HCT116 (cell line): ENCODE data around the gene TOPORS. TPM values are rescaled to one million over a fixed set of nuclear protein-coding genes. Genes with fewer than 3 reads are reported as not detected.

Experiments
- ATAC-seq: fragments of 200-7000 bp; cut with Tn5 transposase; 2 replicates; pipeline ENCODE4 v1.9.1; 2020; ENCODE audit warnings: mild to moderate bottlenecking, moderate library complexity
- BruUV-seq: library from RNA; stranded (reverse); fragments of 400-500 nt; replicated peaks from 2 replicates; lab custom pipeline; 2021; lab: Mats Ljungman, UMichigan
- CTCF ChIA-PET: fragments of 300-600 bp; sonication (Branson Sonifier 250); formaldehyde crosslinking; loops from one replicate; lab custom pipeline; 2021; ENCODE audit warnings: antibody characterized with exemption; lab: Charles Lee
- POLR2A ChIA-PET: fragments of 300-600, 350-600 bp; sonication (Branson Sonifier 250); formaldehyde crosslinking; loops from one replicate; lab custom pipeline; 2021; ENCODE audit warnings: antibody characterized with exemption; lab: Charles Lee
- RAD21 ChIA-PET, 2 experiments: fragments of 300-600 bp; sonication (Branson Sonifier 250); formaldehyde crosslinking; loops; one replicate each; lab custom pipeline; 2023; ENCODE audit warnings: low total read pairs in 2 of 2; ENCODE audit not compliant: uncharacterized antibody in 2 of 2, unreplicated experiment in 2 of 2, low non-redundant PET in 1 of 2; lab: Charles Lee
- DNase-seq: peaks from one replicate; pipeline ENCODE4 v3.0.0-alpha.2; 2010; ENCODE audit warnings: low read depth, low spot score
- H2AFZ ChIP-seq: fragments of 200-600 bp; shearing (Covaris generic), sonication (generic); 2 replicates; pipeline ENCODE4 v1.6.1; 2017; ENCODE audit warnings: low read depth, mixed run types, mixed read lengths, antibody characterized with exemption, low read length; ENCODE audit not compliant: poor library complexity, severe bottlenecking
- H3K27ac ChIP-seq: 2 replicates; pipeline ENCODE4 v1.5.1; 2012; ENCODE audit warnings: low read depth, low read length
- H3K27me3 ChIP-seq: fragments of 200-600 bp; sonication (generic); 2 replicates; pipeline ENCODE4 v1.6.1; 2016; ENCODE audit warnings: mixed run types, low read length, mixed read lengths; ENCODE audit not compliant: insufficient read depth
- H3K36me3 ChIP-seq, 2 experiments: fragments of 200-500 bp in 1 of 2; fragments of 200-600 bp in 1 of 2; sonication (Bioruptor generic) in 1 of 2; sonication (generic) in 1 of 2; 2 replicates each; pipeline versions ENCODE4 v1.5.1 to v1.6.1; 2014 to 2016; ENCODE audit warnings: low read length in 2 of 2, inconsistent platforms in 1 of 2, mixed read lengths in 1 of 2, mixed run types in 1 of 2; ENCODE audit not compliant: insufficient read depth in 2 of 2, control insufficient read depth in 1 of 2
- H3K4me1 ChIP-seq, 2 experiments: fragments of 200-600 bp in 1 of 2; sonication (generic) in 1 of 2; 2 replicates each; pipeline versions ENCODE4 v1.5.1 to v1.6.1; 2012 to 2017; ENCODE audit warnings: low read length in 2 of 2, inconsistent platforms in 1 of 2, mild to moderate bottlenecking in 1 of 2, mixed read lengths in 1 of 2, mixed run types in 1 of 2, moderate library complexity in 1 of 2; ENCODE audit not compliant: insufficient read depth in 2 of 2, control insufficient read depth in 1 of 2
- H3K4me2 ChIP-seq: fragments of 200-600 bp; sonication (generic); 2 replicates; pipeline ENCODE4 v1.6.1; 2017; ENCODE audit warnings: mixed run types, low read length, mixed read lengths
- H3K4me3 ChIP-seq, 2 experiments: fragments of 200-600 bp in 1 of 2; sonication (generic) in 1 of 2; replicated peaks in 1 of 2; 2 replicates each; pipeline ENCODE4 v1.5.1; 2011 to 2016; ENCODE audit warnings: low read length in 2 of 2, control low read depth in 1 of 2, low read depth in 1 of 2, mild to moderate bottlenecking in 1 of 2, mixed read lengths in 1 of 2, mixed run types in 1 of 2
- H3K79me2 ChIP-seq: fragments of 200-600 bp; sonication (generic); 2 replicates; pipeline ENCODE4 v1.6.1; 2017; ENCODE audit warnings: mild to moderate bottlenecking, mixed run types, low read length, moderate library complexity, mixed read lengths; ENCODE audit not compliant: insufficient read depth
- H3K9ac ChIP-seq: fragments of 200-600 bp; sonication (generic); 2 replicates; pipeline ENCODE4 v1.6.1; 2016; ENCODE audit warnings: low read length, mixed read lengths
- H3K9me2 ChIP-seq: fragments of 200-600 bp; sonication (generic), shearing (Covaris generic); 2 replicates; pipeline ENCODE4 v1.6.1; 2017; ENCODE audit warnings: mixed run types, mild to moderate bottlenecking, moderate library complexity; ENCODE audit not compliant: insufficient read depth
- H3K9me3 ChIP-seq, 2 experiments: fragments of 200-500 bp in 1 of 2; fragments of 200-600 bp in 1 of 2; sonication (Bioruptor generic) in 1 of 2; sonication (generic) in 1 of 2; 2 replicates each; pipeline ENCODE4 v1.6.1; 2014 to 2017; ENCODE audit warnings: low read length in 2 of 2, mixed read lengths in 2 of 2, inconsistent platforms in 1 of 2, low read depth in 1 of 2, mild to moderate bottlenecking in 1 of 2, mixed run types in 1 of 2, moderate library complexity in 1 of 2; ENCODE audit not compliant: control insufficient read depth in 1 of 2, insufficient read depth in 1 of 2
- H4K20me1 ChIP-seq: fragments of 200-600 bp; sonication (generic), shearing (Covaris generic); 2 replicates; pipeline ENCODE4 v1.6.1; 2017; ENCODE audit warnings: mixed run types, mild to moderate bottlenecking, moderate library complexity; ENCODE audit not compliant: insufficient read depth
- ATF3 ChIP-seq: IDR thresholded peaks from 2 replicates; pipeline ENCODE4 v1.6.1; 2012
- CBX3 ChIP-seq: IDR thresholded peaks from 2 replicates; pipeline ENCODE4 v1.6.1; 2012; ENCODE audit warnings: low read depth
- CEBPB ChIP-seq: IDR thresholded peaks from 2 replicates; pipeline ENCODE4 v1.6.1; 2012; ENCODE audit warnings: low read depth
- CTCF ChIP-seq, 3 experiments: fragments of 200-600 bp in 1 of 3; sonication (generic) in 1 of 3; IDR thresholded peaks in 2 of 3; conservative IDR thresholded peaks in 1 of 3; 2 replicates each; pipeline ENCODE4 v1.5.1; 2012 to 2017; ENCODE audit warnings: low read depth in 2 of 3, low read length in 2 of 3, antibody characterized with exemption in 1 of 3, borderline replicate concordance in 1 of 3, control low read depth in 1 of 3, mild to moderate bottlenecking in 1 of 3, mixed read lengths in 1 of 3, mixed run types in 1 of 3, moderate library complexity in 1 of 3; ENCODE audit not compliant: insufficient read depth in 1 of 3
- EGR1 ChIP-seq: IDR thresholded peaks from 2 replicates; pipeline ENCODE4 v1.6.1; 2012; ENCODE audit warnings: low read depth
- ELF1 ChIP-seq: IDR thresholded peaks from 2 replicates; pipeline ENCODE4 v1.6.1; 2012; ENCODE audit warnings: low read depth, borderline replicate concordance
- EZH2 ChIP-seq: fragments of 200-600 bp; sonication (generic); IDR thresholded peaks from 2 replicates; pipeline ENCODE4 v1.6.1; 2017; ENCODE audit warnings: antibody characterized with exemption, mixed run types
- EZH2phosphoT487 ChIP-seq: fragments of 200-600 bp; IDR thresholded peaks from 2 replicates; pipeline ENCODE4 v1.6.1; 2018; ENCODE audit warnings: antibody characterized with exemption, borderline replicate concordance
- FOSL1 ChIP-seq: IDR thresholded peaks from 2 replicates; pipeline ENCODE4 v1.6.1; 2012; ENCODE audit warnings: low read depth
- JUND ChIP-seq: IDR thresholded peaks from 2 replicates; pipeline ENCODE4 v1.6.1; 2012
- MAX ChIP-seq: IDR thresholded peaks from 2 replicates; pipeline ENCODE4 v1.6.1; 2012
- POLR2AphosphoS5 ChIP-seq: IDR thresholded peaks from 2 replicates; pipeline ENCODE4 v1.6.1; 2011; ENCODE audit warnings: mild to moderate bottlenecking, low read depth, low read length, moderate library complexity
- SIN3A ChIP-seq: IDR thresholded peaks from 2 replicates; pipeline ENCODE4 v1.6.1; 2012; ENCODE audit warnings: low read depth
- SRF ChIP-seq: IDR thresholded peaks from 2 replicates; pipeline ENCODE4 v1.6.1; 2012; ENCODE audit warnings: low read depth
- TCF7L2 ChIP-seq: IDR thresholded peaks from 2 replicates; pipeline ENCODE4 v1.7.0; 2011; ENCODE audit warnings: borderline replicate concordance, inconsistent platforms; ENCODE audit not compliant: insufficient read depth, insufficient read length; ENCODE audit errors: extremely low read depth
- YY1 ChIP-seq: IDR thresholded peaks from 2 replicates; pipeline ENCODE4 v1.6.1; 2011; ENCODE audit warnings: low read length, low read depth, moderate library complexity, mild to moderate bottlenecking; ENCODE audit not compliant: insufficient replicate concordance; ENCODE audit errors: extremely low read depth
- ZNF274 ChIP-seq: fragments of 200-500 bp; sonication (Bioruptor generic); IDR thresholded peaks from 2 replicates; pipeline ENCODE4 v1.6.1; 2014; ENCODE audit warnings: mild to moderate bottlenecking, low read depth, low read length, inconsistent platforms
- intact Hi-C: fragments of 100-400 bp; cut with micrococcal nuclease; formaldehyde crosslinking; loops from 2 replicates; pipeline ENCODE4 v1.10.0; 2022
- total RNA-seq: library from RNA; stranded (reverse); gene quantifications from one replicate; pipeline ENCODE4 v1.2.1, GENCODE V29; 2021; ENCODE audit not compliant: unreplicated experiment

The TOPORS gene
- total RNA-seq, 1 experiment from 2014 or later, result 12.7 TPM

- Histone ChIP-seq H3K9me3 (no peaks in the 10 kb centered on the region), H3K27me3 (no peaks in the 10 kb centered on the region), H3K9ac (peak overlapping the region; percentile 84), H3K4me1 (peaks cover 4 to 15% of the 10 kb centered on the region in 2 experiments; a peak in 3 of 4 replicates), H4K20me1 (no peaks in the 10 kb centered on the region), H3K4me3 (peak overlapping the region; percentile 86 to 89), H3K36me3 (peaks cover 0 to 4% of the 10 kb centered on the region in 2 experiments; a peak in 3 of 4 replicates), H3K79me2 (peaks cover 41% of the 10 kb centered on the region), H3K27ac (peak overlapping the region; percentile 80; the same call in 1 of the 2 replicates), H3K4me2 (peak overlapping the region; percentile 88), H2AFZ (no peak overlapping the region), H3K9me2 (no peaks in the 10 kb centered on the region)
- ChIA-PET POLR2A (no interaction called here), RAD21 (interaction anchor here in 1 of 2 experiments (0.7 kb wide), 1 partner anchor 23 kb away, joined by 3 read pairs; no protein-coding TSS in a partner anchor), CTCF (interaction anchor here (1.4 to 13.3 kb wide), 2 partner anchors 15 to 196 kb away, joined by 7 to 553 read pairs; no protein-coding TSS in a partner anchor)
- no peak for TF ChIP-seq TCF7L2
- intact Hi-C loops, result loop anchor here (2.0 kb wide), 1 partner anchor 47 kb away; the partner anchor contains the start of gene RIGI
- BruUV-seq, result no TSS peak
- ATAC-seq (no peak), DNase-seq (no peak)
Observed at GRCh38 chr9:32573821-32574220, 21.4 kb upstream of the TOPORS start.

GRCh38 chr9:32572900-32573523 is 20.6 kb upstream of the TOPORS start, which contains the start of gene NDUFB6:
TSS of gene NDUFB6 (minus strand) at chr9:32573159. CDS start at chr9:32573060, 99 bp downstream.
- Histone ChIP-seq H3K27me3 (no peaks in the 10 kb centered on the region), H3K9me2 (no peaks in the 10 kb centered on the region), H3K27ac (peak within 1 kb of the TSS; percentile 80), H3K4me2 (peak within 1 kb of the TSS; percentile 88), H2AFZ (peak within 1 kb of the TSS; percentile 55), H3K9ac (peak within 1 kb of the TSS; percentile 84), H3K9me3 (no peaks in the 10 kb centered on the region), H3K4me1 (peaks cover 4 to 15% of the 10 kb centered on the region in 2 experiments; a peak in 3 of 4 replicates), H3K4me3 (peak within 1 kb of the TSS; percentile 86 to 89), H3K79me2 (peaks cover 46% of the 10 kb centered on the region), H3K36me3 (peaks cover 0 to 6% of the 10 kb centered on the region in 2 experiments; a peak in 3 of 4 replicates), H4K20me1 (no peaks in the 10 kb centered on the region)
- DNase-seq (peak; percentile 93), ATAC-seq (peak; percentile 90)
- intact Hi-C loops, result loop anchor here (1.0 to 2.0 kb wide), 2 partner anchors 46 to 194 kb away; partner anchors contain the start of gene RIGI
- ChIA-PET RAD21 (interaction anchor here (1.0 to 1.5 kb wide), 4 partner anchors 47 to 194 kb away, joined by 3 to 18 read pairs (median 6); partner anchors contain the start of gene ACO1 (in 1 of the 2)), CTCF (interaction anchor here (1.0 to 13.3 kb wide), 6 partner anchors 9 to 195 kb away, joined by 3 to 553 read pairs (median 7); partner anchors contain the start of gene ACO1), POLR2A (no interaction called here)
- BruUV-seq, result no TSS peak
- peak; percentile 49; the same call in 1 of the 2 replicates for TF ChIP-seq CEBPB
- peak; percentile 74 for TF ChIP-seq YY1
- TF ChIP-seq POLR2AphosphoS5, result peak; percentile 95
- TF ChIP-seq SIN3A, result peak; percentile 67
- TF ChIP-seq ATF3, result no peak
- no peak for TF ChIP-seq FOSL1
- no peak for TF ChIP-seq TCF7L2
- TF ChIP-seq CTCF (IDR thresholded peaks at IDR 0.05 in 2 of 3, conservative IDR thresholded peaks at IDR 0.05 in 1 of 3; ENCODE audit: borderline replicate concordance in 1 of 3, insufficient read depth in 1 of 3, low read depth in 2 of 3, low read length in 2 of 3), result no peak
- no peak for TF ChIP-seq ZNF274
- no peak for TF ChIP-seq EZH2
- peak; percentile 32 for TF ChIP-seq ELF1
- TF ChIP-seq SRF, result peak; percentile 93
- no peak for TF ChIP-seq EZH2phosphoT487
- no peak for TF ChIP-seq JUND
- peak; percentile 89 for TF ChIP-seq EGR1
- peak; percentile 82 for TF ChIP-seq MAX
- peak; percentile 71; the same call in 1 of the 2 replicates for TF ChIP-seq CBX3
